AG04449 (cell line): ENCODE measurements around the gene ACHE.
"Not testable (repeated sequence)": the region's sequence is repeated elsewhere in the genome, so short reads cannot be mapped to it uniquely, and the experiment has no call there.

ENCODE experiments used
- CTCF ChIA-PET: fragments of 350-600 bp; formaldehyde crosslinking; extraction: SDS; loops from one replicate; lab custom pipeline; 2021; ENCODE audit warnings: antibody characterized with exemption; lab: Yijun Ruan, JAX
- POLR2A ChIA-PET: fragments of 400-600, 350-600 bp; formaldehyde crosslinking; extraction: SDS; loops from one replicate; lab custom pipeline; 2020; ENCODE audit warnings: antibody characterized with exemption, inconsistent platforms; lab: Yijun Ruan, JAX
- DNase-seq: peaks from one replicate; pipeline ENCODE4 v3.0.0-alpha.2; 2010; ENCODE audit warnings: low read depth, low spot score
- H3K4me3 ChIP-seq: 2 replicates; pipeline ENCODE4 v1.5.1; 2011; ENCODE audit warnings: low read depth, mild to moderate bottlenecking, control low read depth, low read length
- TF ChIP-seq, protein P1 (sequence below): IDR thresholded peaks from one replicate; pipeline ENCODE4 v1.5.1; 2011; ENCODE audit warnings: mild to moderate bottlenecking, moderate library complexity, low read length, control low read depth, inconsistent platforms; ENCODE audit not compliant: insufficient read depth; ENCODE audit errors: missing control alignments

The ACHE gene

GRCh38 chr7:100929808-100930174 is 34.1 kb upstream of the ACHE start:
- TF ChIP-seq, protein P1, sequence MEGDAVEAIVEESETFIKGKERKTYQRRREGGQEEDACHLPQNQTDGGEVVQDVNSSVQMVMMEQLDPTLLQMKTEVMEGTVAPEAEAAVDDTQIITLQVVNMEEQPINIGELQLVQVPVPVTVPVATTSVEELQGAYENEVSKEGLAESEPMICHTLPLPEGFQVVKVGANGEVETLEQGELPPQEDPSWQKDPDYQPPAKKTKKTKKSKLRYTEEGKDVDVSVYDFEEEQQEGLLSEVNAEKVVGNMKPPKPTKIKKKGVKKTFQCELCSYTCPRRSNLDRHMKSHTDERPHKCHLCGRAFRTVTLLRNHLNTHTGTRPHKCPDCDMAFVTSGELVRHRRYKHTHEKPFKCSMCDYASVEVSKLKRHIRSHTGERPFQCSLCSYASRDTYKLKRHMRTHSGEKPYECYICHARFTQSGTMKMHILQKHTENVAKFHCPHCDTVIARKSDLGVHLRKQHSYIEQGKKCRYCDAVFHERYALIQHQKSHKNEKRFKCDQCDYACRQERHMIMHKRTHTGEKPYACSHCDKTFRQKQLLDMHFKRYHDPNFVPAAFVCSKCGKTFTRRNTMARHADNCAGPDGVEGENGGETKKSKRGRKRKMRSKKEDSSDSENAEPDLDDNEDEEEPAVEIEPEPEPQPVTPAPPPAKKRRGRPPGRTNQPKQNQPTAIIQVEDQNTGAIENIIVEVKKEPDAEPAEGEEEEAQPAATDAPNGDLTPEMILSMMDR, result no peak
- ChIA-PET CTCF (no interaction called here), POLR2A (no interaction called here)
- H3K4me3 ChIP-seq, result no peak overlapping the region
- no peak for DNase-seq

DNA sequence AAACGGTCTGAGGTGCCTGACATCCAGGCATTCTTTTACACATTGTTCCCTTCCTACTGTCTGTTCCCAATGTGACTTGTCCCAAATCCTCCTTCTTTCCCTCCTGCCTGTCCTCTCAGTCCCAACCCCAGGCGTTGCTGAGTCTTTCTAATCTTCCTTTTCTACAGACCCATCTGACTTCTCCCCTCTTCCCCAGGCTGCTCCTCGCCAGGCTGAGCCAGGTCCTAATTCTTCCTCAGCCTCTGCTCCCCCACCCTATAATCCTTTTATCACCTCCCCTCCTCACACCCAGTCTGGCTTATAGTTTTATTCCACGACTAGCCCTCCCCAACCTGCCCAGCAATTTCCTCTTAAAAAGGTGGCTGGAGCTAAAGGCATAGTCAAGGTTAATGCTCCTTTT is 27.9 kb upstream of the ACHE start:
- DNase-seq, CTCF ChIA-PET, POLR2A ChIA-PET, H3K4me3 ChIP-seq: not testable (repeated sequence)

DNA sequence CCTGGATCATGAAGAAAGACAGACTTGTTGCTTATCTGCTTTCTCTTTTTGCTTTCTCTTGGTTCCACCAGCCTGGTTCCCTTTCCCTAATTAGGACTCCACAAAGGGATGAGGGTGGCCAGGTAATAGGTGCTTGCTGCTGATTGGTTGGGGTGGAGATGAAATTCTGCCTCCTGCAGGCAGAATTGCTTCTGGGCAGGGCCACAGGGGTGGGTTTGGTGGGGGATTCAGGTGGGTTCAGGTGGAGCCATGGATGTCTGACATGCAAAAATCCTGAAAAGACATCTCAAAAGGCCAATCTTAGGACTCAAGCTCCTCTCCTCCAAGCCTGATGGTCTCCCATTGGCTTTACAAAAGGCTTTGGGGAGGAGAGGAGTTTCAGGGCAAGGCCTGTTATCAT is 25.4 kb upstream of the ACHE start:
- CTCF ChIA-PET, result no interaction called here
- no peak for DNase-seq
- POLR2A ChIA-PET, result no interaction called here
- TF ChIP-seq, protein P1, result no peak
- no peak overlapping the region for H3K4me3 ChIP-seq

- H3K4me3 ChIP-seq, DNase-seq, POLR2A ChIA-PET, CTCF ChIA-PET: not testable (repeated sequence)
Measured at GRCh38 chr7:100919779-100920437, 24.2 kb upstream of the ACHE start.

- POLR2A ChIA-PET, H3K4me3 ChIP-seq, DNase-seq: not testable (repeated sequence)
- CTCF ChIA-PET, result interaction anchor here (0.8 to 1.2 kb wide), 2 partner anchors 139 to 158 kb away, joined by 3 to 4 read pairs; no protein-coding TSS in a partner anchor
Measured at GRCh38 chr7:100919335-100919734, 23.6 kb upstream of the ACHE start.

- DNase-seq, result no peak
- POLR2A ChIA-PET, result no interaction called here
Measured at GRCh38 chr7:100914879-100915447, 19.3 kb upstream of the ACHE start.

DNA sequence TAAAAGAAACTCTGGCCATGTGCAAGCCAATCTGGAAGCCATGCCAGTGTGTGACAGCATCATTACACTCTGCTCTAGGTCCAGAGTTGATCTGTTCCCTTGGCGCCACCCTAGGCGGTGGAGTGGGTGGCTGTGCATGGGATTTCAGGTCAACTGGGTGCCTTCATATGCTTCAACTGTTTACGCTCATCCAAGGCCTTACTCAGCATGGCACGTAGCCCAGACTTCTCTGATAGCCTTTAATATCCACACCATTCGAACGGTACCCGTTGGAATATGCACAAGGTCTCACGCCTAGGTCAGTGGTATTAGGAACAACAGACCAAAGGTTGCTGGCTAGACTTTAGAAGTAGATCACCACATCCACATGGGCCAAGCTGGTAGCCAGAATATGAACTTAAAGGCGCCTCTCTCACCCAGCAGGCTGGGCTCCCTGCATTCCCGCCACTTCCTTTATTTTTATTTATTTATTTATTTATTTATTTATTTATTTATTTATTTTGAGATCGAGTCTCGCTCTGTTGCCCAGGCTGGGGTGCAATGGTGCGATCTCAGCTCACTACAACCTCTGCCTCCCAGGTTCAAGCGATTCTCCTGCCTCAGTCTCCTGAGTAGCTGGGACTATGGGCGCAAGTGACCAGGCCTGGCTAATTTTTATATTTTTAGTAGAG is 18.7 kb upstream of the ACHE start:
- TF ChIP-seq, protein P1, result no peak
- no peak for DNase-seq
- ChIA-PET POLR2A (no interaction called here), CTCF (no interaction called here)
- no peak overlapping the region for H3K4me3 ChIP-seq

More at GRCh38 chr7:100914879-100915447, 19.3 kb upstream of the ACHE start:
- CTCF ChIA-PET, result no interaction called here
- H3K4me3 ChIP-seq, result no peak overlapping the region
- TF ChIP-seq, protein P1, result no peak
